Muscle layer of colon (tissue), 2 donors: ENCODE measurements around the gene APELA.
"Not testable (repeated sequence)": the region's sequence is repeated elsewhere in the genome, so short reads cannot be mapped to it uniquely, and the experiment has no call there.

ENCODE experiments used
- H3K27ac ChIP-seq: one replicate; pipeline ENCODE4 v1.7.0; 2013; ENCODE audit warnings: low read depth, mild to moderate bottlenecking, low read length, moderate library complexity
- H3K27me3 ChIP-seq, 2 donors: one replicate each; pipeline ENCODE4 v1.7.0; 2013; ENCODE audit warnings: low read length in 2 of 2, mild to moderate bottlenecking in 2 of 2; ENCODE audit not compliant: insufficient read depth in 2 of 2, control insufficient read depth in 1 of 2
- H3K36me3 ChIP-seq: one replicate; pipeline ENCODE4 v1.7.0; 2013; ENCODE audit warnings: mild to moderate bottlenecking, low read length; ENCODE audit not compliant: insufficient read depth
- H3K4me1 ChIP-seq: one replicate; pipeline ENCODE4 v1.7.0; 2013; ENCODE audit warnings: mild to moderate bottlenecking, low read length; ENCODE audit not compliant: insufficient read depth
- H3K4me3 ChIP-seq, 2 donors: one replicate each; pipeline ENCODE4 v1.7.0; 2013; ENCODE audit warnings: low read length in 2 of 2, low read depth in 1 of 2, mild to moderate bottlenecking in 1 of 2, moderate library complexity in 1 of 2
- H3K9ac ChIP-seq: one replicate; pipeline ENCODE4 v1.7.0; 2013; ENCODE audit warnings: low read length
- H3K9me3 ChIP-seq: one replicate; pipeline ENCODE4 v1.7.0; 2013; ENCODE audit warnings: mild to moderate bottlenecking, low read length
- donor health status: abdominal sarcoma.
- donor health status: Adenocarcinoma of cecum.

Gene APELA

GRCh38 chr4:164927101-164927500, 50.1 kb downstream of the APELA start:
- not testable (repeated sequence) for H3K27ac ChIP-seq, H3K9ac ChIP-seq, H3K9me3 ChIP-seq

GRCh38 chr4:164930647-164931046, 53.7 kb downstream of the APELA start:
- Histone ChIP-seq H3K36me3 (no peaks in the 10 kb centered on the region), H3K4me3 (no peak overlapping the region), H3K9me3 (no peaks in the 10 kb centered on the region), H3K27ac (no peak overlapping the region), H3K27me3 (no peaks in the 10 kb centered on the region), H3K9ac (no peak overlapping the region), H3K4me1 (no peaks in the 10 kb centered on the region)

More at GRCh38 chr4:164927101-164927500, 50.1 kb downstream of the APELA start:
- not testable (repeated sequence) for H3K4me1 ChIP-seq, H3K4me3 ChIP-seq, H3K36me3 ChIP-seq, H3K27me3 ChIP-seq

DNA sequence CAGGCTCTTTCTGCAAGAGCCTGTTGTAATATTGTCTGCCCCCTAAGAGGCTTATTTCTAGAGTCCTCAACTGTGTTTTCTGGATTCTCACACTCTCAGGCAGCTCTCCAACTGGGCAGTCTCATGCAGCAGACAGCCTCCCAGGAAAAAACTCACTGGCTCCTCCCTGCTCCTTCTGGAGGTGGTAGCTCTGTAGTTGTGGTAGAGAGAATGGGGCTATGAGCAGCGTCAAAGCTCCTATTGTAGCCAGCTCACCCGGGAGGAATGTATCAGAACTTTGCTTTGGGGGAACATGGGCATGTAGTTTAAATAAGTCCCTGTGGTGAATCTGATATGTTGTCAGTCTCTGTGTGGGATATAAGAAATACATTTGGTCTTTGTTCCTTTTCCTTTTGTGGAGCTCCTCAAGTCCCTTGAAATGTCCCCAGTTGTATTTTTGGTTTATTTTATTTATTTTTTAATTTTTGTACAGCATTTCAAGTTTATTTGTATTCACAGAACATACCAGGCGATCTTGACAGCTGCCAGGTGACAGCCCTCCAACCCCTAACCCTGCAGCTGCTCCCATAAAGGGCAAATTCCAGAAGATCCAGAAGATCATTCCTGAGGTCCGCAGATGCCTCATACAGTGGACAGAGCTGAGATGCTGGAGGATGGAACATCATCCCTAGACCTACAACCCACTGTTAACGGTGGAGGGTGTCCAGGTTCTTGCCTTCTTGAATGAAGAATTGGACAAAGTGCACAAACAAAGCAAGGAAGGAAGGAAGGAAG, 54.8 kb downstream of the APELA start:
- H3K36me3 ChIP-seq, result no peaks in the 10 kb centered on the region
- no peak overlapping the region for H3K27ac ChIP-seq
- no peak overlapping the region for H3K9ac ChIP-seq
- H3K4me1 ChIP-seq, result no peaks in the 10 kb centered on the region
- no peak overlapping the region for H3K4me3 ChIP-seq
- no peaks in the 10 kb centered on the region for H3K9me3 ChIP-seq
- H3K27me3 ChIP-seq, result no peaks in the 10 kb centered on the region

DNA sequence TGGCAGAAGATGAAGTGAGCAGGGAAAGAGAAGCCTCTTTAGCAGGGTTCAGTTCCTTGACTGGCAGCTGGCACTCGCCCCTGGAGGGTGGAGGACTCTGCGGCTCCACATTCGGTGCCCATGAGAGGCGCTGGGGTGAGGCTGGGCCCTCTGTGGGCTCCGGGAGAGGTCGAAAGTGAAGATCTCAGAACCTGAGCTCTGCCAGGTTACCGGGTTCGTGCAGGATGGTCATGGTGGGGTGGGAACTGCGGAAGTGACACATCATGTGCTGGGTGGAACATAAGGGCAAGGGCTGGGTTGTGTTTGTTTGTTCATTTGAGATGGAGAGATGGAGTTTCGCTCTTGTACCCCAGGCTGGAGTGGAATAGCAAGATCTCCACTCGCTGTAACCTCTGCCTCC, 56.3 kb downstream of the APELA start:
- Histone ChIP-seq H3K27me3 (no peaks in the 10 kb centered on the region), H3K27ac (no peak overlapping the region)

DNA sequence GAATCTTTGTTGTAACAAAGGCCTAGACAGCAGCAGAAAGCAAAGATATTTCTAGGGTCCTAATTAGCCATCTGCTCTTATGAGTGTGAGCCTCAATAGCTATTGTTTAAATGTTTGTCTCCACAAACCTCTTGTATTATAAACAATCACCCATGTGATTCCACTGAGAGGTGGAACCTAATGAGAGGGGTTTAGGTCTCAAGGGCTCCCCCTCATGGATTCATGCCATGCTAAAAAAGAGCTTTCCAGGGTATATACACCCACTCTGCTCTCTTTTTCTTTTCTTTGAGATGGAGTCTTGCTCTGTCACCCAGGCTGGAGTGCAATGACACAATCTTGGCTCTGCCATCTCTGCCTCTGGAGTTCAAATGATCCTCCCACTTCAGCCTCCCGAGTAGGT, 58.4 kb downstream of the APELA start:
- no peak overlapping the region for H3K9ac ChIP-seq
- H3K4me1 ChIP-seq, result no peaks in the 10 kb centered on the region
- H3K27ac ChIP-seq, result no peak overlapping the region
- H3K36me3 ChIP-seq, result no peaks in the 10 kb centered on the region
- no peaks in the 10 kb centered on the region for H3K27me3 ChIP-seq
- H3K9me3 ChIP-seq, result no peaks in the 10 kb centered on the region
- no peak overlapping the region for H3K4me3 ChIP-seq

More for the DNA sequence above, 56.3 kb downstream of the APELA start:
- Histone ChIP-seq H3K9me3 (no peaks in the 10 kb centered on the region), H3K4me3 (no peak overlapping the region), H3K4me1 (no peaks in the 10 kb centered on the region), H3K36me3 (no peaks in the 10 kb centered on the region), H3K9ac (no peak overlapping the region)

GRCh38 chr4:164935865-164936606, 59.1 kb downstream of the APELA start:
- H3K4me1 ChIP-seq, H3K9ac ChIP-seq, H3K4me3 ChIP-seq, H3K27ac ChIP-seq, H3K9me3 ChIP-seq, H3K27me3 ChIP-seq, H3K36me3 ChIP-seq: not testable (repeated sequence)

DNA sequence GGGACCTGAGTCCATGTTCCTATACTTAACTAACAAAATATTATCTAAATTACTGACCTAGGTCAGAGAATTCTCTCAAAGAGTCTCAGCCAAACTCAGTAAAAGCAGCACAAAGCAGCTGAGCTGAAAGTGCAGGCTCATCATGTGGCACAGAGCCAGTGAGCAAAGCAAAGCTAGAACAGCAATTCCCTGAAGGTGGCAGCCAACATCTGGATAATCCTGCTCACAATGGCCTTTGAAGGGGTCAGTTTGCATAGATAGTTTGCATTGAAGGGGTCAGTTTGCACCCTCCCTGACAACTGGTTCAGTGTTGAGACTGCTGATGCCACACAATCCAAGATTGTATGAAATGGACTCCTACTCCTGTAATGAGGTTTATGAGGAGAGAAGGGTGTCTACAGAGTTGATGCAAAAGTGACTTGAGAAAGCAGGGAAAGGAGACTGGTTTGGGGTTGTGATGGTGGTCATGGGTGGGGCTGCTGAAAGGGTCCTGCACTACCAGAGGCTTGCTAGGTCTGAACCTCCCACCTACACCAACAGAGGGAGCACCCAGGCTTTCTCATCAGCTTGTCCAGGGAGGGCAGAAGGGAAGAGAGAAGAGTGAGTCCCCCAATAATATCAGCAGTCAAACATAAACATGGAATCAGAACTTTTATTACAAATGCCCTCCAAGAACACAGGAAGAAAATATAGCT, 60.7 kb downstream of the APELA start:
- H3K36me3 ChIP-seq, result no peaks in the 10 kb centered on the region
- no peak overlapping the region for H3K27ac ChIP-seq
- no peak overlapping the region for H3K9ac ChIP-seq
- H3K27me3 ChIP-seq, result no peaks in the 10 kb centered on the region
- no peaks in the 10 kb centered on the region for H3K4me1 ChIP-seq
- no peaks in the 10 kb centered on the region for H3K9me3 ChIP-seq
- no peak overlapping the region for H3K4me3 ChIP-seq

GRCh38 chr4:164943192-164943591, 66.2 kb downstream of the APELA start:
- Histone ChIP-seq H3K9me3 (no peaks in the 10 kb centered on the region), H3K4me3 (no peak overlapping the region), H3K36me3 (no peaks in the 10 kb centered on the region), H3K27me3 (no peaks in the 10 kb centered on the region), H3K27ac (no peak overlapping the region), H3K9ac (no peak overlapping the region), H3K4me1 (no peaks in the 10 kb centered on the region)

DNA sequence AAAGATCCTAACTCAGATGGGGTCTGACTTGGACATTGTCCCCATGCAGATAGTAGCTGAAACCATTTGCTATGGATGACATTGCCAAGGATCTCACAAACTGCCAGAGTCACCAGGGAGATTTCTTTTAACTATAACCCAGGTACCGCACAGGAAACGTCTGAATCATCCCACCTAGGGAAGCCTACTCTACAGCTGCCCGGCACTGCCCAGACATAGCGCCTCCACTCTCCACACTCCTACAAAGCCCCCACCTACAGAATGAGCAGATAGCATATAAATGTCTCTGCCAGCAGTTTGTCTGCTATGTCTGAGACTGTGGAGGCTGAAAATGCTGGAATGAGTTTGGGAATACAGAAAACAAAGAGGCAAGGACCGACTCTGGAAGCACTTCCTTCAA, 68.2 kb downstream of the APELA start:
- no peaks in the 10 kb centered on the region for H3K36me3 ChIP-seq
- H3K4me3 ChIP-seq, result no peak overlapping the region
- no peaks in the 10 kb centered on the region for H3K27me3 ChIP-seq
- no peaks in the 10 kb centered on the region for H3K4me1 ChIP-seq
- no peaks in the 10 kb centered on the region for H3K9me3 ChIP-seq
- no peak overlapping the region for H3K27ac ChIP-seq
- H3K9ac ChIP-seq, result no peak overlapping the region

DNA sequence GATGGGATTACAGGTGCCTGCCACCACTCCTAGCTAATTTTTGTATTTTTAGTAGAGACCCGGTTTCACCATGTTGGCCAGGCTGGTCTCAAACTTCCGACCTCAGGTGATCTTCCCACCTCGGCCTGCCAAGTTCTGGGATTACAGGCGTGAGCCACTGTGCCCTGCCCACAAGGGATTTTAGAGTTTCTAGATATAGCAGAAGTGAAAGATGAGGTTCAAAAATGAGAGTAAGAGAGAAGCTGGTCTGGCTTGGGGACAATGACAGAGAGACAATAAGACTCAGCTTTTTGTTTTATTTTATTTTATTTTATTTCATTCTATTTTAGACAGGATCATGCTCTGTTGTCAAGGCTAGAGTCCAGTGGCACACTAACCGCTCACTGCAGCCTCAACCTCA, 69.8 kb downstream of the APELA start:
- no peak overlapping the region for H3K4me3 ChIP-seq
- no peak overlapping the region for H3K27ac ChIP-seq
- no peak overlapping the region for H3K9ac ChIP-seq
- no peaks in the 10 kb centered on the region for H3K9me3 ChIP-seq
- H3K36me3 ChIP-seq, result no peaks in the 10 kb centered on the region
- no peaks in the 10 kb centered on the region for H3K27me3 ChIP-seq
- no peaks in the 10 kb centered on the region for H3K4me1 ChIP-seq
